HEK293T (cell line): ENCODE measurements around the gene EDIL3.

Source experiments
- CTCF ChIA-PET: fragments of 350-600 bp; formaldehyde crosslinking; extraction: SDS; loops from one replicate; lab custom pipeline; 2021; ENCODE audit warnings: antibody characterized with exemption, inconsistent platforms; lab: Yijun Ruan, JAX
- POLR2A ChIA-PET: fragments of 350-600 bp; formaldehyde crosslinking; extraction: SDS; loops from one replicate; lab custom pipeline; 2020; ENCODE audit warnings: antibody characterized with exemption, inconsistent platforms; lab: Yijun Ruan, JAX
- DNase-seq: peaks from one replicate; pipeline ENCODE4 v3.0.0; 2012; ENCODE audit warnings: mixed read lengths; ENCODE audit errors: extremely low spot score
- ARNT ChIP-seq: fragments of 450-650 bp; IDR thresholded peaks from 2 replicates; pipeline ENCODE4 v1.6.1; 2017; ENCODE audit warnings: mild to moderate bottlenecking
- BHLHE40 ChIP-seq: fragments of 450-650 bp; IDR thresholded peaks from 2 replicates; pipeline ENCODE4 v1.6.1; 2016; ENCODE audit warnings: mild to moderate bottlenecking, moderate library complexity, borderline replicate concordance
- CTBP1 ChIP-seq: fragments of 450-650 bp; IDR thresholded peaks from 2 replicates; pipeline ENCODE4 v1.6.1; 2016; ENCODE audit warnings: borderline replicate concordance
- ELF4 ChIP-seq: fragments of 450-650 bp; IDR thresholded peaks from 2 replicates; pipeline ENCODE4 v1.6.1; 2017; ENCODE audit warnings: antibody characterized with exemption
- FOXA1 ChIP-seq: fragments of 450-650 bp; IDR thresholded peaks from 2 replicates; pipeline ENCODE4 v1.6.1; 2016; ENCODE audit warnings: mild to moderate bottlenecking
- FOXK2 ChIP-seq: fragments of 450-650 bp; IDR thresholded peaks from 2 replicates; pipeline ENCODE4 v1.6.1; 2016; ENCODE audit warnings: mild to moderate bottlenecking
- FOXM1 ChIP-seq: fragments of 450-650 bp; IDR thresholded peaks from 2 replicates; pipeline ENCODE4 v1.6.1; 2017; ENCODE audit warnings: mild to moderate bottlenecking, borderline replicate concordance
- HDGF ChIP-seq: fragments of 450-650 bp; IDR thresholded peaks from 2 replicates; pipeline ENCODE4 v1.6.1; 2017; ENCODE audit warnings: antibody characterized with exemption, borderline replicate concordance
- L3MBTL2 ChIP-seq: fragments of 450-650 bp; conservative IDR thresholded peaks from 2 replicates; pipeline ENCODE4 v1.6.1; 2016; ENCODE audit warnings: mild to moderate bottlenecking
- LEF1 ChIP-seq: fragments of 450-650 bp; IDR thresholded peaks from 2 replicates; pipeline ENCODE4 v1.6.1; 2017; ENCODE audit warnings: mild to moderate bottlenecking, borderline replicate concordance
- NFRKB ChIP-seq: fragments of 450-650 bp; IDR thresholded peaks from 2 replicates; pipeline ENCODE4 v1.6.1; 2016; ENCODE audit warnings: mild to moderate bottlenecking, moderate library complexity
- PKNOX1 ChIP-seq: fragments of 450-650 bp; IDR thresholded peaks from 2 replicates; pipeline ENCODE4 v1.6.1; 2016
- SP1 ChIP-seq: fragments of 450-650 bp; IDR thresholded peaks from 2 replicates; pipeline ENCODE4 v1.6.1; 2017
- SUZ12 ChIP-seq: fragments of 450-650 bp; IDR thresholded peaks from 2 replicates; pipeline ENCODE4 v1.6.1; 2016; ENCODE audit warnings: mild to moderate bottlenecking
- TARDBP ChIP-seq: fragments of 450-650 bp; IDR thresholded peaks from 2 replicates; pipeline ENCODE4 v1.6.1; 2016
- ZNF384 ChIP-seq: fragments of 450-650 bp; IDR thresholded peaks from 2 replicates; pipeline ENCODE4 v1.6.1; 2016

Gene EDIL3

GRCh38 chr5:84014966-84015365, 369.7 kb downstream of the EDIL3 start:
- CTCF ChIA-PET: interaction anchor here (0.5 kb wide), 1 partner anchor 1131 kb away, joined by 3 read pairs; no protein-coding TSS in a partner anchor
- POLR2A ChIA-PET: no interaction called here
- TF ChIP-seq ELF4 (no peak), SP1 (no peak), BHLHE40 (no peak), ARNT (no peak), FOXM1 (no peak)
- no peak for DNase-seq

GRCh38 chr5:83993803-83994202, 390.9 kb downstream of the EDIL3 start:
- TF ChIP-seq BHLHE40 (no peak), CTBP1 (no peak)
- ChIA-PET CTCF (no interaction called here), POLR2A (no interaction called here)
- DNase-seq: no peak

GRCh38 chr5:83991566-83992224, 393.0 kb downstream of the EDIL3 start:
- ChIA-PET POLR2A (no interaction called here), CTCF (no interaction called here)
- DNase-seq: no peak
- TF ChIP-seq ZNF384 (no peak), ELF4 (no peak), FOXM1 (no peak), L3MBTL2 (no peak), SUZ12 (no peak), CTBP1 (no peak), HDGF (no peak), BHLHE40 (no peak), LEF1 (no peak), NFRKB (no peak), PKNOX1 (no peak), SP1 (no peak), TARDBP (no peak), ARNT (no peak), FOXA1 (no peak), FOXK2 (no peak)

GRCh38 chr5:83988293-83988685, 396.4 kb downstream of the EDIL3 start:
- ChIA-PET CTCF (no interaction called here), POLR2A (no interaction called here)
- no peak for DNase-seq
- TF ChIP-seq ARNT (no peak), FOXA1 (no peak), HDGF (no peak)

- POLR2A ChIA-PET: no interaction called here
- CTCF ChIA-PET: no interaction called here
- TF ChIP-seq FOXK2 (no peak), PKNOX1 (peak; percentile 53), L3MBTL2 (no peak), LEF1 (no peak), FOXM1 (no peak)
- DNase-seq: no peak
Measured at GRCh38 chr5:83987513-83988292, 397.0 kb downstream of the EDIL3 start.

GRCh38 chr5:83983852-83984251, 400.8 kb downstream of the EDIL3 start:
- ChIA-PET POLR2A (no interaction called here), CTCF (no interaction called here)

More at GRCh38 chr5:83983852-83984251, 400.8 kb downstream of the EDIL3 start:
- no peak for TF ChIP-seq SUZ12
- no peak for TF ChIP-seq L3MBTL2
- TF ChIP-seq CTBP1: no peak
- no peak for TF ChIP-seq FOXK2
- TF ChIP-seq PKNOX1: no peak
- no peak for TF ChIP-seq ELF4
- no peak for TF ChIP-seq SP1
- no peak for TF ChIP-seq HDGF
- no peak for TF ChIP-seq LEF1
- TF ChIP-seq ZNF384: no peak
- TF ChIP-seq NFRKB: no peak
- no peak for TF ChIP-seq TARDBP
- TF ChIP-seq FOXA1: no peak
- no peak for DNase-seq
